OCI-LY3 (cell line): Measurements from ENCODE around the gene PPP1R15A.

Source experiments
- CTCF ChIP-seq: fragments of 200-600, 300-600 bp; sonication (generic); IDR thresholded peaks from 2 replicates; pipeline ENCODE4 v1.5.1; 2014; ENCODE audit warnings: antibody characterized with exemption, low read length, low read depth
- EZH2phosphoT487 ChIP-seq: fragments of 200-600 bp; shearing (Covaris generic); IDR thresholded peaks from 2 replicates; pipeline ENCODE4 v1.6.1; 2018; ENCODE audit warnings: antibody characterized with exemption, mixed run types, low read depth

- peak; percentile 14; the same call in 1 of the 2 replicates for TF ChIP-seq CTCF
- TF ChIP-seq EZH2phosphoT487, result no peak
Observed at GRCh38 chr19:48826606-48827020, 45.6 kb upstream of the PPP1R15A start.
